Tibial nerve (tissue), 4 donors: ENCODE results near the gene PDSS2. TPM values are rescaled to one million over a fixed set of nuclear protein-coding genes. Genes with fewer than 3 reads are reported as not detected.
"Not testable (repeated sequence)": the region's sequence is repeated elsewhere in the genome, so short reads cannot be mapped to it uniquely, and the experiment has no call there.

Source experiments
- DNase-seq, 2 donors: peaks; one replicate each; pipeline ENCODE4 v3.0.0-alpha.2; 2019; ENCODE audit warnings: low spot score in 2 of 2
- H3K27ac ChIP-seq, 4 donors: fragments of 200-600 bp; sonication (generic) in 3 of 4; one replicate each; pipeline ENCODE4 v1.5.1; 2017 to 2019; ENCODE audit warnings: mild to moderate bottlenecking in 1 of 4
- H3K27me3 ChIP-seq, 2 donors: fragments of 200-600 bp; sonication (generic) in 1 of 2; one replicate each; pipeline versions ENCODE4 v1.5.1 to v1.6.0; 2017 to 2019
- H3K36me3 ChIP-seq, 3 donors: fragments of 200-600 bp; sonication (generic); one replicate each; pipeline ENCODE4 v1.5.1; 2018 to 2019
- H3K4me1 ChIP-seq, 4 donors: fragments of 200-600 bp; sonication (generic) in 3 of 4; one replicate each; pipeline ENCODE4 v1.5.1; 2017 to 2019
- H3K4me3 ChIP-seq, 4 donors: fragments of 200-600 bp; sonication (generic) in 3 of 4; one replicate each; pipeline ENCODE4 v1.5.1; 2017 to 2019; ENCODE audit warnings: mild to moderate bottlenecking in 1 of 4, moderate library complexity in 1 of 4
- H3K9me3 ChIP-seq, 4 donors: fragments of 200-600 bp; sonication (generic) in 3 of 4; one replicate each; pipeline ENCODE4 v1.5.1; 2017 to 2019
- CTCF ChIP-seq, 5 experiments: fragments of 200-600 bp in 3 of 5; fragments of 450-650 bp in 2 of 5; sonication (generic) in 3 of 5; IDR thresholded peaks; one replicate each; pipeline ENCODE4 v1.5.1; 2016 to 2019; ENCODE audit warnings: antibody characterized with exemption in 5 of 5, mild to moderate bottlenecking in 3 of 5, moderate library complexity in 2 of 5
- EP300 ChIP-seq, 2 donors: sonication (generic); formaldehyde crosslinking; IDR thresholded peaks; one replicate each; pipeline ENCODE4 v1.6.1; 2017; ENCODE audit warnings: antibody characterized with exemption in 2 of 2, mild to moderate bottlenecking in 1 of 2
- POLR2A ChIP-seq, 2 donors: fragments of 450-650 bp; IDR thresholded peaks; one replicate each; pipeline ENCODE4 v1.6.1; 2017; ENCODE audit warnings: antibody characterized with exemption in 2 of 2, mild to moderate bottlenecking in 2 of 2, moderate library complexity in 2 of 2
- WGBS, 2 donors: methylation state at CpG; one replicate each; pipeline ENCODE4 v1.1.5; 2018; 5-methylcytosine and 5-hydroxymethylcytosine counted together
- total RNA-seq, 4 donors: library from RNA; depleted of rRNA; stranded (reverse); fragments of >200 nt; gene quantifications; one replicate each; pipeline ENCODE4 v1.1.0, GENCODE V29; 2016

Gene PDSS2
- total RNA-seq, 4 donors from 2014 or later, result 8.2 to 9.4 (median 8.6) TPM

GRCh38 chr6:107198631-107199416, 260.5 kb downstream of the PDSS2 start:
- Histone ChIP-seq H3K4me3 (no peak overlapping the region), H3K36me3 (peaks cover 0 to 13% (median 0%) of the 10 kb centered on the region in 3 donors), H3K4me1 (no peaks in the 10 kb centered on the region), H3K9me3 (no peaks in the 10 kb centered on the region), H3K27ac (no peak overlapping the region), H3K27me3 (no peaks in the 10 kb centered on the region)
- no peak for DNase-seq
- no peak for TF ChIP-seq POLR2A (IDR thresholded peaks at IDR 0.05)
- TF ChIP-seq EP300 (IDR thresholded peaks at IDR 0.05), result no peak
- TF ChIP-seq CTCF (IDR thresholded peaks at IDR 0.05), result no peak
- WGBS, 2 donors, result 94 to 96% methylated on average over 7 of the region's 7 CpGs

- Histone ChIP-seq H3K36me3 (peaks cover 0 to 34% (median 0%) of the 10 kb centered on the region in 3 donors), H3K27ac (no peak overlapping the region), H3K9me3 (no peaks in the 10 kb centered on the region), H3K4me3 (no peak overlapping the region), H3K27me3 (no peaks in the 10 kb centered on the region), H3K4me1 (no peaks in the 10 kb centered on the region)
- DNase-seq, result no peak
- 88 to 92% methylated on average over 3 of the region's 3 CpGs for WGBS, 2 donors
- TF ChIP-seq POLR2A (IDR thresholded peaks at IDR 0.05) (no peak), CTCF (IDR thresholded peaks at IDR 0.05) (no peak), EP300 (IDR thresholded peaks at IDR 0.05) (no peak)
Observed at GRCh38 chr6:107196152-107196551, 263.2 kb downstream of the PDSS2 start.

- H3K9me3 ChIP-seq, H3K4me1 ChIP-seq, H3K4me3 ChIP-seq, H3K27ac ChIP-seq, H3K27me3 ChIP-seq, DNase-seq: not testable (repeated sequence)
- H3K36me3 ChIP-seq, result peaks cover 0 to 36% (median 0%) of the 10 kb centered on the region in 3 donors
- 91 to 92% methylated on average over 8 of the region's 8 CpGs for WGBS, 2 donors
Observed at GRCh38 chr6:107194723-107195122, 264.6 kb downstream of the PDSS2 start.

DNA sequence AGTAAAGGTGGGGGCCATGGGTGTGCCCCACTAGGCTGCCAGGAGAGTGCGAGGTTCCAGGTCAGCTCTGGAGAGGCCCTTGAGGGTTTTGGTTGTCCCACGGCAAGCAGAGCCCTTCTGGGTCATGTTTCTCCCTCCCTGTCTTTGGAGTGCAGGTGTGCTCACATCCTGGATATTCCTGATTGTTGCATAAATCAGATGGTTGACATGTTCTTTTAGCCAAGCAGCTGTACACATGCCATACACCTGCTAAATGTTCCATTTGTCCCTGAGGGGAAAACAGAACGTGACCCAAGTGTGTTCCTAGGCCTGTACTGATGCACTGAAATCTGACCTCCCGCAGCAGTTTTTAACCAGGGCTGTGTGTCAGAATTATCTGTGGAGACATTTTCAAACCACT, 266.5 kb downstream of the PDSS2 start:
- no peaks in the 10 kb centered on the region for H3K9me3 ChIP-seq
- whole genome bisulfite sequencing, 2 donors, result 70 to 88% methylated on average over 4 of the region's 4 CpGs
- TF ChIP-seq POLR2A (IDR thresholded peaks at IDR 0.05) (no peak), CTCF (IDR thresholded peaks at IDR 0.05) (no peak), EP300 (IDR thresholded peaks at IDR 0.05) (no peak)
- H3K4me1 ChIP-seq, result no peaks in the 10 kb centered on the region
- DNase-seq, result no peak
- H3K4me3 ChIP-seq, result no peak overlapping the region
- H3K27me3 ChIP-seq, result no peaks in the 10 kb centered on the region
- H3K36me3 ChIP-seq, result peaks cover 0 to 46% (median 0%) of the 10 kb centered on the region in 3 donors
- no peak overlapping the region for H3K27ac ChIP-seq

DNA sequence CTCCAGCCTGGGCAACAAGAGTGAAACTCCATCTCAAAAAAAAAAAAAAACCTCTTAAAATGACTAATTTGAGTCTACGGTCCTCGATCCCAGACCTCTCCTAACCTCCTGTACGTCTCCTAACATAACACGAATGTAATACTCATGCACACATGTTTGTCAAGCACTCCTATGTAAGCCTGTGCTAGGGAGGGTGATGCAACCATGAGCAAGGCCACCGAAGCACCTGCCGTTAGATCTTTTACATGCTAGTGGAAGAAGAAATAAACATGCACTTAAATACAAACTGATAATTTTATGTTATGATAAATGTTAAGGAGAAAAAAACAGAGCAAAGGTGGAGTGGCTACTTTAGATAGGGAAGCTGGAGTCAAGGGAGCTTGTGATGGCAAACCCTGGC, 271.7 kb downstream of the PDSS2 start:
- H3K36me3 ChIP-seq, result peaks cover 0 to 35% (median 0%) of the 10 kb centered on the region in 3 donors
- TF ChIP-seq POLR2A (IDR thresholded peaks at IDR 0.05) (no peak), CTCF (IDR thresholded peaks at IDR 0.05) (no peak), EP300 (IDR thresholded peaks at IDR 0.05) (no peak)
- no peak for DNase-seq
- H3K9me3 ChIP-seq, result no peaks in the 10 kb centered on the region
- H3K27ac ChIP-seq, result no peak overlapping the region
- H3K27me3 ChIP-seq, result no peaks in the 10 kb centered on the region
- 89 to 98% methylated on average over 6 of the region's 6 CpGs for WGBS, 2 donors
- no peak overlapping the region for H3K4me3 ChIP-seq
- H3K4me1 ChIP-seq, result no peaks in the 10 kb centered on the region
